ENCODE results near the gene SIKE1.

- no peak for TF ChIP-seq POLR2AphosphoS5 (IDR thresholded peaks at IDR 0.05; ENCODE audit: borderline replicate concordance, low read depth, low read length)
- no peak for TF ChIP-seq EZH2 (IDR thresholded peaks at IDR 0.05)
- TF ChIP-seq FOXP2 (optimal IDR thresholded peaks at IDR 0.05; ENCODE audit: control extremely low read depth, extremely low read length, insufficient read depth), result no peak
Observed at GRCh38 chr1:114723457-114723856, 57.0 kb downstream of the SIKE1 start.
